IMR-90 (cell line): Measurements from ENCODE around the gene GJD2. TPM values are rescaled to one million over a fixed set of nuclear protein-coding genes. Genes with fewer than 3 reads are reported as not detected.

Experiments
- ATAC-seq: fragments of 200-7000 bp; cut with Tn5 transposase; 2 replicates; pipeline ENCODE4 v1.9.1; 2020; ENCODE audit warnings: low read depth, mild to moderate bottlenecking, moderate library complexity
- BruUV-seq: library from RNA; stranded (reverse); fragments of 400-500 nt; replicated peaks from 2 replicates; lab custom pipeline; 2021; lab: Mats Ljungman, UMichigan
- CTCF ChIA-PET: fragments of 300-600 bp; formaldehyde crosslinking; extraction: SDS; loops from one replicate; lab custom pipeline; 2021; ENCODE audit warnings: antibody characterized with exemption; lab: Yijun Ruan, JAX
- POLR2A ChIA-PET: fragments of 300-600 bp; sonication (Branson Sonifier 250); formaldehyde crosslinking; loops from one replicate; lab custom pipeline; 2022; ENCODE audit warnings: antibody characterized with exemption; ENCODE audit not compliant: unreplicated experiment; lab: Charles Lee
- DNase-seq: peaks from one replicate; pipeline ENCODE4 v3.0.0; 2013
- H2AFZ ChIP-seq: replicated peaks from 2 replicates; pipeline ENCODE3; 2013; ENCODE audit warnings: low read length, mild to moderate bottlenecking; ENCODE audit not compliant: poor library complexity
- H2AK5ac ChIP-seq: 2 replicates; pipeline ENCODE4 v1.6.1; 2013; ENCODE audit warnings: low read depth, low read length, inconsistent platforms
- H2AK9ac ChIP-seq: replicated peaks from 2 replicates; pipeline ENCODE3; 2013; ENCODE audit warnings: mild to moderate bottlenecking, low read depth, low read length, moderate library complexity; ENCODE audit not compliant: poor library complexity
- H2BK120ac ChIP-seq: 2 replicates; pipeline ENCODE4 v1.6.1; 2013; ENCODE audit warnings: low read depth, low read length, inconsistent platforms
- H2BK15ac ChIP-seq: 3 replicates; pipeline ENCODE4 v1.6.1; 2013; ENCODE audit warnings: low read depth, low read length, inconsistent platforms
- H2BK20ac ChIP-seq: 2 replicates; pipeline ENCODE4 v1.6.1; 2013; ENCODE audit warnings: low read depth, mild to moderate bottlenecking, inconsistent platforms, low read length, moderate library complexity
- H2BK5ac ChIP-seq: 2 replicates; pipeline ENCODE4 v1.6.1; 2013; ENCODE audit warnings: mild to moderate bottlenecking, low read depth, low read length, inconsistent platforms; ENCODE audit not compliant: poor library complexity, severe bottlenecking
- H3K14ac ChIP-seq: replicated peaks from 2 replicates; pipeline ENCODE4 v1.6.1; 2013; ENCODE audit warnings: low read depth, low read length, inconsistent platforms
- H3K18ac ChIP-seq: 2 replicates; pipeline ENCODE4 v1.6.1; 2013; ENCODE audit warnings: low read depth, low read length, control low read depth
- H3K23ac ChIP-seq: 2 replicates; pipeline ENCODE4 v1.6.1; 2013; ENCODE audit warnings: low read depth, low read length, inconsistent platforms
- H3K27ac ChIP-seq: 2 replicates; pipeline ENCODE4 v1.5.1; 2013; ENCODE audit warnings: mild to moderate bottlenecking, control low read depth, low read length; ENCODE audit not compliant: insufficient read depth
- H3K27me3 ChIP-seq: 2 replicates; pipeline ENCODE4 v1.6.1; 2013; ENCODE audit warnings: low read length; ENCODE audit not compliant: control insufficient read depth, insufficient read depth
- H3K36me3 ChIP-seq: 2 replicates; pipeline ENCODE4 v1.6.1; 2013; ENCODE audit warnings: low read length, mixed read lengths; ENCODE audit not compliant: control insufficient read depth, insufficient read depth
- H3K4ac ChIP-seq: 2 replicates; pipeline ENCODE4 v1.6.1; 2013; ENCODE audit warnings: low read depth, low read length, inconsistent platforms
- H3K4me1 ChIP-seq: 2 replicates; pipeline ENCODE4 v1.6.1; 2013; ENCODE audit warnings: low read length, mixed read lengths; ENCODE audit not compliant: control insufficient read depth, insufficient read depth
- H3K4me2 ChIP-seq: 2 replicates; pipeline ENCODE4 v1.6.1; 2013; ENCODE audit warnings: low read depth, mild to moderate bottlenecking, control low read depth, low read length, moderate library complexity
- H3K4me3 ChIP-seq: 2 replicates; pipeline ENCODE4 v1.5.1; 2013; ENCODE audit warnings: low read depth, mild to moderate bottlenecking, control low read depth, low read length, moderate library complexity; ENCODE audit not compliant: insufficient read depth
- H3K56ac ChIP-seq: 2 replicates; pipeline ENCODE4 v1.6.1; 2013; ENCODE audit warnings: low read length, inconsistent platforms; ENCODE audit not compliant: insufficient read depth; ENCODE audit errors: extremely low read depth
- H3K79me1 ChIP-seq, 2 experiments: 2 replicates each; pipeline ENCODE4 v1.6.1; 2013; ENCODE audit warnings: low read length in 2 of 2, inconsistent platforms in 1 of 2, low read depth in 1 of 2
- H3K9ac ChIP-seq: 2 replicates; pipeline ENCODE4 v1.6.1; 2013; ENCODE audit warnings: low read depth, low read length, control low read depth
- H3K9me1 ChIP-seq: 2 replicates; pipeline ENCODE4 v1.6.1; 2013; ENCODE audit warnings: low read length, inconsistent platforms; ENCODE audit not compliant: insufficient read depth
- H3K9me3 ChIP-seq: 2 replicates; pipeline ENCODE4 v1.6.1; 2013; ENCODE audit warnings: low read length; ENCODE audit not compliant: control insufficient read depth, insufficient read depth
- H4K20me1 ChIP-seq: 2 replicates; pipeline ENCODE4 v1.6.1; 2013; ENCODE audit warnings: low read length, inconsistent platforms; ENCODE audit not compliant: insufficient read depth
- H4K5ac ChIP-seq: 2 replicates; pipeline ENCODE4 v1.6.1; 2013; ENCODE audit warnings: mild to moderate bottlenecking, low read depth, low read length, control low read depth
- H4K8ac ChIP-seq, 2 experiments: 2 replicates each; pipeline ENCODE4 v1.6.1; 2013; ENCODE audit warnings: low read depth in 2 of 2, low read length in 2 of 2, control low read depth in 1 of 2, inconsistent platforms in 1 of 2
- H4K91ac ChIP-seq: 2 replicates; pipeline ENCODE4 v1.6.1; 2013; ENCODE audit warnings: low read depth, low read length, inconsistent platforms; ENCODE audit not compliant: insufficient read depth
- FOS ChIP-seq: fragments of 150-350 bp; IDR thresholded peaks from 2 replicates; pipeline ENCODE4 v1.6.1; 2016; ENCODE audit warnings: low read depth, low read length
- MAFK ChIP-seq: IDR thresholded peaks from 2 replicates; pipeline ENCODE4 v1.6.1; 2012; ENCODE audit warnings: low read depth, low read length, improper control_type of control experiment
- MAZ ChIP-seq: IDR thresholded peaks from 2 replicates; pipeline ENCODE4 v1.6.1; 2012; ENCODE audit warnings: low read depth, mild to moderate bottlenecking, low read length, improper control_type of control experiment, moderate library complexity, borderline replicate concordance
- POLR2A ChIP-seq: IDR thresholded peaks from 2 replicates; pipeline ENCODE4 v1.6.1; 2012; ENCODE audit warnings: mild to moderate bottlenecking, low read depth, low read length
- RAD21 ChIP-seq: IDR thresholded peaks from 2 replicates; pipeline ENCODE4 v1.6.1; 2012; ENCODE audit warnings: low read length, improper control_type of control experiment
- SMC3 ChIP-seq: fragments of 150-350 bp; IDR thresholded peaks from 2 replicates; pipeline ENCODE4 v1.6.1; 2016; ENCODE audit warnings: low read depth, mild to moderate bottlenecking, antibody characterized with exemption, low read length, moderate library complexity
- WGBS, 2 experiments: methylation state at CpG; one replicate each; pipeline versions ENCODE4 v1.1.5 to v1.1.7; 2013; ENCODE audit warnings: missing lambda C conversion rate in 2 of 2; ENCODE audit not compliant: insufficient read length in 1 of 2; ENCODE audit errors: extremely low coverage in 2 of 2; 5-methylcytosine and 5-hydroxymethylcytosine counted together
- dilution Hi-C: fragments of 300-500 bp; cut with HindIII; formaldehyde crosslinking; loops from one replicate; pipeline ENCODE4 v1.14.3; 2018; ENCODE audit warnings: low sequenced_read_pairs; ENCODE audit not compliant: unreplicated experiment
- in situ Hi-C: fragments of 300-500 bp; cut with MboI; formaldehyde crosslinking; loops from 3 replicates; pipeline ENCODE4 v1.14.3; 2019; ENCODE audit warnings: low sequenced_read_pairs, inconsistent platforms, mixed read lengths
- intact Hi-C: fragments of 100-400 bp; cut with micrococcal nuclease; formaldehyde crosslinking; loops from 2 replicates; pipeline ENCODE4 v1.10.0; 2022
- polyA plus RNA-seq, 3 experiments: library from polyadenylated mRNA; depleted of rRNA; stranded (reverse); fragments of >200 nt; gene quantifications; 2 replicates each; pipeline ENCODE4 v1.2.3, GENCODE V29; 2012; ENCODE audit warnings: low replicate concordance in 1 of 3
- total RNA-seq: library from RNA; depleted of rRNA; stranded (reverse); fragments of >200 nt; gene quantifications from 2 replicates; pipeline ENCODE4 v1.2.3, GENCODE V29; 2012

GJD2 gene
- total and polyA plus RNA-seq, 2 of the 4 experiments (the other 2 are of a cell fraction): not detected

DNA sequence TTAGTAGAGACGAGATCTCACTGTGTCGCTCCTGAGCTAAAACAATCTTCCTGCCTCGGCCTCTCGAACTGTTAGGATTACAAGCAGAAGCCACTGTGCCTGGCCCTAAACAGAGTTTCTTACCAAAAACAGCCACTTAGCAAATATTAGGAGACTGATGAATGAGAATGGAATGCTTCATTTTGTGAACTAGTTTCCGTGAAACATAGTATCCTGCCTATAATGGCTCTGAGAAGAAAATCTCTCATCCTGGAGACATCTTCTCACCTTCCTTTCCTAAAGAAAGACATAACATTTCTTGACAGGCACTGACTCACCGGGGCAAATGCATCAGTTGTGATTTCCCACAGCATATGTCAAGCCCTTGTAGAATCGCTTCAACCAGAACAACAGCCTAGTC lies 44.9 kb downstream of the GJD2 start:
- no peak overlapping the region for H2AFZ ChIP-seq
- H4K5ac ChIP-seq: no peak overlapping the region; the same call in 1 of the 2 replicates
- H2BK20ac ChIP-seq: 0 out of 2 replicates have a peak overlapping the region, but pooled peaks have one; percentile 17
- 51% methylated on average over 3 of the region's 7 CpGs; no CpG with 5 or more reads in 1 of the 2 experiments for WGBS, 2 experiments
- intact Hi-C loops: loop anchor here (2.0 to 5.0 kb wide), 2 partner anchors 87 to 89 kb away; partner anchors contain the start of gene ACTC1
- no peak overlapping the region for H3K4ac ChIP-seq
- H3K27ac ChIP-seq: no peak overlapping the region
- H3K14ac ChIP-seq: no peak overlapping the region
- dilution Hi-C loops: no loop called here
- no TSS peak for BruUV-seq
- in situ Hi-C loops: loop anchor here (5.0 kb wide), 1 partner anchor 212 kb away; no protein-coding TSS in a partner anchor
- H3K9me1 ChIP-seq: 0 out of 2 replicates have a peak, but pooled peaks cover 3% of the 10 kb centered on the region
- H2BK5ac ChIP-seq: peak overlapping the region; percentile 24
- H3K4me1 ChIP-seq: peaks cover 5% of the 10 kb centered on the region
- no peak overlapping the region for H2AK9ac ChIP-seq
- no peaks in the 10 kb centered on the region for H4K20me1 ChIP-seq
- ATAC-seq (peak; percentile 80), DNase-seq (peak; percentile 60)
- CTCF ChIA-PET: interaction anchor here (0.6 to 0.9 kb wide), 3 partner anchors 67 to 736 kb away, joined by 3 to 4 read pairs (median 3); no protein-coding TSS in a partner anchor
- no peak overlapping the region for H3K23ac ChIP-seq
- no peak overlapping the region for H3K9ac ChIP-seq
- no peaks in the 10 kb centered on the region for H3K79me1 ChIP-seq
- H3K56ac ChIP-seq: no peak overlapping the region
- H4K91ac ChIP-seq: peak overlapping the region; percentile 57; the same call in 1 of the 2 replicates
- H2BK120ac ChIP-seq: peak overlapping the region; percentile 53
- H3K27me3 ChIP-seq: peaks cover 8% of the 10 kb centered on the region
- POLR2A ChIA-PET: no interaction called here
- peak overlapping the region; percentile 63; the same call in 1 of the 2 replicates for H3K4me2 ChIP-seq
- H3K36me3 ChIP-seq: no peaks in the 10 kb centered on the region
- no peak overlapping the region for H2BK15ac ChIP-seq
- no peaks in the 10 kb centered on the region for H3K9me3 ChIP-seq
- H2AK5ac ChIP-seq: no peak overlapping the region
- H3K18ac ChIP-seq: peak overlapping the region; percentile 49; the same call in 1 of the 2 replicates
- no peak overlapping the region for H4K8ac ChIP-seq
- TF ChIP-seq FOS: no peak
- TF ChIP-seq MAZ: no peak
- TF ChIP-seq POLR2A: no peak
- no peak for TF ChIP-seq SMC3
- peak; percentile 27; the same call in 1 of the 2 replicates for TF ChIP-seq MAFK
- no peak for TF ChIP-seq RAD21
- no peak overlapping the region for H3K4me3 ChIP-seq
